Neutrophil (primary cell): Measurements from ENCODE around the gene CKAP2.
"Not testable (repeated sequence)": the region's sequence is repeated elsewhere in the genome, so short reads cannot be mapped to it uniquely, and the experiment has no call there.

Experiments used
- H3K27ac ChIP-seq: fragments of 200-600 bp; sonication (generic); 2 replicates; pipeline ENCODE4 v1.5.1; 2016; ENCODE audit warnings: mild to moderate bottlenecking, moderate library complexity
- H3K27me3 ChIP-seq: fragments of 200-600 bp; sonication (generic); 2 replicates; pipeline ENCODE4 v1.6.0; 2016; ENCODE audit warnings: mild to moderate bottlenecking
- H3K36me3 ChIP-seq: fragments of 200-600 bp; sonication (generic); 2 replicates; pipeline ENCODE4 v1.5.1; 2017
- H3K4me1 ChIP-seq, 2 experiments: fragments of 200-600 bp in 1 of 2; sonication (generic) in 1 of 2; 1 replicate in 1 of 2; 2 replicates in 1 of 2; pipeline versions ENCODE4 v1.5.1 to v1.6.1; 2013 to 2016; ENCODE audit warnings: low read depth in 1 of 2, low read length in 1 of 2, mild to moderate bottlenecking in 1 of 2, moderate library complexity in 1 of 2; ENCODE audit not compliant: control insufficient read depth in 1 of 2, insufficient read depth in 1 of 2
- H3K4me3 ChIP-seq, 2 experiments: fragments of 200-600 bp in 1 of 2; sonication (generic) in 1 of 2; 1 replicate in 1 of 2; 2 replicates in 1 of 2; pipeline ENCODE4 v1.5.1; 2013 to 2016; ENCODE audit warnings: low read depth in 1 of 2, low read length in 1 of 2, mild to moderate bottlenecking in 1 of 2, moderate library complexity in 1 of 2
- H3K9me3 ChIP-seq: fragments of 200-600 bp; sonication (generic); 2 replicates; pipeline ENCODE4 v1.5.1; 2016

The CKAP2 gene

DNA sequence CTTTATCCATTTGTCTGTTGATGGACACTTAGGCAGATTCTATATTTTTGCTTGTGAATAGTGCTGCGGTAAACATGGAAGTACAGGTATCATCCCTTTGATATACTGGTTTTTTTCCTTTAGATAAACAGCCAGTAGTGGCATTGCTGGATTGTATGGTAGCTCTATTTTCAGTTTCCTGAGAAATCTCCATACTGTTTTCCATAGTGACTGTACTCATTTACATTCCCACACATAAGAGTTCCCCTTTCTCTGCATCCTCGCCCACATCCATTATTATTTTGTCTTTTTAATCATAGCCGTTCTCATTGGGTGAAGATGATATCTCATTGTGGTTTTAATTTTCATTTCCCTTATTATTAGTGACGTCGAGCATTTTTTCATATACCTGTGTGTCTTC is 35.7 kb downstream of the CKAP2 start:
- H3K27me3 ChIP-seq, H3K36me3 ChIP-seq, H3K27ac ChIP-seq, H3K4me3 ChIP-seq, H3K4me1 ChIP-seq, H3K9me3 ChIP-seq: not testable (repeated sequence)

DNA sequence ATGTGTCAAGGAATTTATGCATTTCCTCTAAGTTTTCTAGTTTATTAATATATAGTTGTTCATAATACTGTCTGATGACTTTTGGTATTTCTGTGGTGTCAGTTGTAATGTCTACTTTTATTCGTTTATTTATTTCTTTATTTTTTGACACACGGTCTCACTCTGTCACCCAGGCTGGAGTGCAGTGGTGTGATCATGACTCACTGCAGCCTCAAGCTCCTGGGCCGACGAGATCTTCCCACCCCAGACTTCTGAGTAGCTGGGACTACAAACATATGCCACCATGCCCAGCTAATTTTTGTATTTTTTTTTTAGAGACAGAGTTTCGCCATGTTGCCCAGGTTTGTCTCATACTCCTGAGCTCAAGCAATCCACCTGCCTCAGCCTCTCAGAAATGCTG is 39.0 kb downstream of the CKAP2 start:
- H3K9me3 ChIP-seq: not testable (repeated sequence)

DNA sequence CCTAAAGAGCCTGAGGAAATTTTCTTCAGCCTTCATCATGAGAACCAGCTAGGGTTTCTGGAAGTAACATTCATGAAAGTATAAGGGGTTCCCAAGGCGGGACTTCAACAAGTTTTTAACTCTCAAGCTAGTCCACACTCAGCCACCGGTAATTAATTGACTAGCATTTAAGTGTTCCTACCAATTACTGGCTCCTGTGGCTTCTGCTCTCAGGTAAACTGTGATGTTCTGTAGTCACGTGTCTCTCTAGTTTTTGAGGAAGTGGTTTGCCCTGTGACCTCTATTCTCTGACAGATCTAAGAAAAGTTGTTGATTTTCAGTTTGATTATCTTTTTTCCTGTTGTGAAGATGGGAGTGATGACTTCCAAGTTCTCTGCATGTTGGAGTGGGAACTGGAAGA is 42.7 kb downstream of the CKAP2 start:
- not testable (repeated sequence) for H3K4me3 ChIP-seq, H3K27ac ChIP-seq, H3K4me1 ChIP-seq, H3K27me3 ChIP-seq, H3K36me3 ChIP-seq, H3K9me3 ChIP-seq

More for the DNA sequence above, 39.0 kb downstream of the CKAP2 start:
- H3K36me3 ChIP-seq, H3K27me3 ChIP-seq, H3K4me1 ChIP-seq, H3K4me3 ChIP-seq, H3K27ac ChIP-seq: not testable (repeated sequence)

DNA sequence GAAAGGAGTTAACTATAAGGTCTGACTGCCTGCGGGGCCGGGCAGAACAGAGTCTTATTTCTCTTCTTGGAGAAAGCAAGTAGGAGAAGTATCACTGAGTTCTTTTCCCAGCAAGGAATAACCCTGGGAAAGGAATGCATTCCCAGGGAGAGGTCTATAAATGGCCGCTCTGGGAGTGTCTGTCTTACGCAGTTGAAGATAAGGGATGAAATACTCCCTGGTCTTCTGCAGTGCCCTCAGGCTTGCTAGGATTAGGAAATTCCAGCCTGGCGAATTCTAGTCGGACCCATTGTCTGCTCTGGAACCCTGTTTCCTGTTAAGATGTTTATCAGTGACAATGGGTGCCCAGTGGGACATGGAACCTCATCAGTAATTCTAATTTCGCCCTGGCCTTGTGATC is 47.0 kb downstream of the CKAP2 start:
- not testable (repeated sequence) for H3K4me1 ChIP-seq, H3K27me3 ChIP-seq, H3K36me3 ChIP-seq, H3K9me3 ChIP-seq, H3K4me3 ChIP-seq, H3K27ac ChIP-seq

DNA sequence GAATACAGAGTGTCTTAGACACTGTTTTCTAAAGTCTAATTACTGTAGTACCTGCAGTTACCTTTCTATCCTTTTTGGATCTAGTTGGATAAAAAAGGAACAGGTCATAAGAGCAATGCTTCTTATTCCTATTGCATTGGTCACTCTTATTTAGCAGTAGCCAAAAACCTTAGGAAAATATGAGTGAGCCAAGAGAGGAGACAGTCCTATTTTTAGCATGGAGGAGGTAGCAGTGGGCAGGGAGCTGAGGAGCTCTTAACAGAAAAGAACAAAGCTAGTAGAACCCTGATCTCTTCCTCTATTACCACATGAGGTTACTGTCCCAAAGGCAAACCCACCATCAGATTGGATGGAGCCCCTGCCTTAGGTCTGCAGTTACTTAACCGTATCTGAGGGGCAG is 50.6 kb downstream of the CKAP2 start:
- H3K4me3 ChIP-seq, H3K27me3 ChIP-seq, H3K9me3 ChIP-seq, H3K27ac ChIP-seq, H3K4me1 ChIP-seq, H3K36me3 ChIP-seq: not testable (repeated sequence)

DNA sequence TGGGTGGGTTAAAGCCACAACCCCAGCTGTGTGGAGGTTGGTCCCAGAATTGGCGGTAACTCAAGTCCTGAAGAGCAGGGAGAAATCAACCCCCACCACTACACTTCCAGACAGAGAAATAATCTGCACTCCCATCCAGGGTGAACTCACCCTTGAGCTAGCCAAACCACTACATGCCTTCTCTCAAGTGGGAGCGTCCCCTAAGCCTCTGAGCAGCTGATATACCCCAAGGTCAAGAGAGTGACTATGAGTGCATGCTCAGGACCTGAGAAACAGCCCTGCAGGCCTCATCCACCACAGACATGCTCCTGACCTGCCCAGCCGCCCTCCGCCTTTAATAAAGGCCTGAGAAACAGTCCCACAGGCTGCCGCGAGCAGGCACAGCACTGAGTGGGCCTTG is 54.3 kb downstream of the CKAP2 start:
- not testable (repeated sequence) for H3K4me3 ChIP-seq, H3K36me3 ChIP-seq, H3K4me1 ChIP-seq, H3K27ac ChIP-seq, H3K9me3 ChIP-seq, H3K27me3 ChIP-seq

DNA sequence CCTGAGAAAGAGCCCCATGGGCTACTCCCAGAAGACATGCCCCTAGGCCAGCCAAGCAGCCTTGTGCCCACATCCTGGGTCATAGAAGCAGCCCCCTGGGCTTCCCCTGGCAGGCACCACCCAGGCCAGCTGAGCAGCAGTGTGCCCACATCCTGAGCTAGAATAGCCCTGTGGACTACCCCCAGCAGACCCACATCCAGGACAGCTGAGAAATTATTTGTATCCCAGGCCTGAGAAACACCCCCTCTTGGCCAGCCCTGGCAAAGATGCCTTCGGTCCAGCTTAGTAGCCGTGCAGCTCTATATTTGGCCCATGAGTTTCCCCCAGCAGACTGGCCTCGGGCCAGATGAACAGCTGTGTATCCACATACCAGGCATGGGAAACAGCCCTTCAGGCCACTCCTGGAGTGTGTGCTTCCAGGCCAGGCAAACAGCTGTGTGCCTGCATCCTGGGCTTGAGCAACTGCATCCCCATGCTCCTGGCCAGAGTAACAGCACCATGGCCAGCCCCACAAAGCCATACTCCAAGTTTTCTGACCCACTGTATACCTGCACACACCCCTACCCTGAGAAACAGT is 55.0 kb downstream of the CKAP2 start:
- not testable (repeated sequence) for H3K27me3 ChIP-seq, H3K4me3 ChIP-seq, H3K27ac ChIP-seq, H3K4me1 ChIP-seq, H3K36me3 ChIP-seq, H3K9me3 ChIP-seq

DNA sequence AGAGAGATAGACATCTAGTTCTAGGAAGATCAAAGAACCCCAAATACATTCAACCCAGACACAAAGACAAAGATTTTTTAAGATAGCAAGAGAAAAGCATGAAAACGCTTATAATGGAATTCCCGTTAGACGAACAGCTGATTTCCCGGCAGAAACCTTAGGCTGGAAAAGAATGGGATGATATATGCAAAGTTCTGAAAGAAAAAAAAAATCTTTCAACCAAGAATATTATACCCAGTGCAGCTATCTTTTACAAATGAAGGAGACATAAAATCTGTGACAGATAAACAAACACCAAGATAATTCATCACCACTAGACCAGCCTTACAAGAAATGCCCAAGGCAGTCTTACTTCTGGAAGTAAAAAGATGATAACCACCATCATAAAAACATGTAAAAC is 56.3 kb downstream of the CKAP2 start:
- H3K9me3 ChIP-seq, H3K27me3 ChIP-seq, H3K36me3 ChIP-seq, H3K4me3 ChIP-seq, H3K27ac ChIP-seq, H3K4me1 ChIP-seq: not testable (repeated sequence)

DNA sequence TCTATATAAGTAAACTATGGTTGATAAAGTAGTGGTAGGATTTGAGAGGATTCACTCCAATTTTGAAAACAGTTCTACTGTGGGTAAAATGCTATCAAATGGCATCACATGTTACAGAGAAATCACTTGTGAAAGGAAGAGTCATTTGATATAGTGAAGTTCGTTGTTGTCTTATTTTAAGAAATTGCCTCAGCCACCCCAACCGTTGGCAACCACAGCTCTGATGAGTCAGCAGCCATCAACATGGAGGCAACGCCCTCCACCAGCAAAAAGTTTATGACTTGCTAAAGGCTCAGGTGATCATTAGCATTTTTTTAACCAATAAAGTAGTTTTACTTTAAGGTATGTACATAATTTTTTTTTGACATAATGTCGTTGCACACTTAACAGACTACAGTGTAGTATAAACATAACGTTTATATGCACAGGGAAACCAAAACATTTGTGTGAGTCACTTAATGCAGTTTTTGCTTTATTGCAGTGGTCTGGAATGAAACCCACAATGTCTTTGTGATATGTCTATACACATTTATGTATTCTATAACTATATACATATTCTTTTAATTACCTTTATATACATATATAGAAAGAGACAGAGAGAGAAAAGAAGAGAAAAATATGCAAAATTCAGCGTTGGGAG is 58.8 kb downstream of the CKAP2 start:
- not testable (repeated sequence) for H3K9me3 ChIP-seq, H3K27ac ChIP-seq, H3K36me3 ChIP-seq, H3K4me3 ChIP-seq, H3K4me1 ChIP-seq, H3K27me3 ChIP-seq

DNA sequence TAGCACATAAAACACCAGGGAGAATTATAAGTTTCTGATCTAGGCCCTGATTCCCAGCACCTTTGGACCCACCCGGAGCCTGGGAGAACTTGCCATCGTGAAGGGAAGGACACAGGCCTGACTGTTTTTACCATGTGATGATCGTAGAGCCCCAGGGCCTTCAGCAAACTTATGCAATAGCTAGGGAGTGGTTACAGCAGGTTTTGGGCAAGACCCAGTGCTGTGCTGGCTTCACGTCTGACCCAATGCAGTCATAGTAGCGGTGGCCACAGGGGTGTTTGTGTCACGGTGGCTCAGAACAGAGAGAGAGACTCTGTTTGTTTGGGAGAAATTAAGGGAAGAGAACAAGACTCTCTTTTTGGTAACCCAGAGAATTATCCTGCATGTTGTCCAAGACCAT is 68.0 kb downstream of the CKAP2 start:
- H3K4me3 ChIP-seq, H3K9me3 ChIP-seq, H3K27ac ChIP-seq, H3K4me1 ChIP-seq, H3K36me3 ChIP-seq, H3K27me3 ChIP-seq: not testable (repeated sequence)
